ENCODE data around the gene CREB5. TPM values are rescaled to one million over a fixed set of nuclear protein-coding genes. Genes with fewer than 3 reads are reported as not detected.

Gene CREB5
- total RNA-seq, 2 experiments from 2014 or later: 0.19 to 0.22 TPM

GRCh38 chr7:28738412-28738811, 326.1 kb downstream of the CREB5 start:
- TF ChIP-seq CTCF (IDR thresholded peaks at IDR 0.05): no peak
- Histone ChIP-seq H3K4me3 (ENCODE audit: low read length) (no peak overlapping the region), H3K4me1 (ENCODE audit: insufficient read depth, low read length) (no peaks in the 10 kb centered on the region), H3K36me3 (ENCODE audit: insufficient read depth, low read length) (no peaks in the 10 kb centered on the region), H3K27me3 (ENCODE audit: control insufficient read depth in 1 of 2, insufficient read depth in 2 of 2, low read length in 2 of 2) (no peaks in the 10 kb centered on the region), H3K9me3 (ENCODE audit: control insufficient read depth in 1 of 2, insufficient read depth in 1 of 2, low read length in 2 of 2) (no peaks in the 10 kb centered on the region), H3K27ac (ENCODE audit: low read depth in 1 of 2, low read length in 2 of 2) (no peak overlapping the region)
- ChIA-PET POLR2A (no interaction called here), CTCF (interaction anchor here (0.9 kb wide), 1 partner anchor 38 kb away, joined by 4 read pairs; no protein-coding TSS in a partner anchor)
- H3K9me3 Mint-ChIP-seq: no peaks in the 10 kb centered on the region
- no peak overlapping the region for H3K4me3 Mint-ChIP-seq
- no peak for ATAC-seq (ENCODE audit: poor library complexity)
- no peaks in the 10 kb centered on the region for H3K4me1 Mint-ChIP-seq (ENCODE audit: low read depth)
- no peaks in the 10 kb centered on the region for H3K36me3 Mint-ChIP-seq (ENCODE audit: low read depth)
- no peaks in the 10 kb centered on the region for H3K27me3 Mint-ChIP-seq
- no peak for DNase-seq
- intact Hi-C loops (cut with DNase I, micrococcal nuclease): no loop called here
- no peak overlapping the region for H3K27ac Mint-ChIP-seq

GRCh38 chr7:28739128-28739527, 326.8 kb downstream of the CREB5 start:
- Histone ChIP-seq H3K27ac (ENCODE audit: low read depth in 1 of 2, low read length in 2 of 2) (no peak overlapping the region), H3K4me3 (ENCODE audit: low read length) (no peak overlapping the region), H3K4me1 (ENCODE audit: insufficient read depth, low read length) (no peaks in the 10 kb centered on the region), H3K9me3 (ENCODE audit: control insufficient read depth in 1 of 2, insufficient read depth in 1 of 2, low read length in 2 of 2) (peaks cover 0 to under 1% of the 10 kb centered on the region in 2 experiments), H3K27me3 (ENCODE audit: control insufficient read depth in 1 of 2, insufficient read depth in 2 of 2, low read length in 2 of 2) (no peaks in the 10 kb centered on the region), H3K36me3 (ENCODE audit: insufficient read depth, low read length) (no peaks in the 10 kb centered on the region)
- no peak for TF ChIP-seq CTCF (IDR thresholded peaks at IDR 0.05)
- intact Hi-C loops (cut with DNase I, micrococcal nuclease): no loop called here
- H3K4me1 Mint-ChIP-seq (ENCODE audit: low read depth): no peaks in the 10 kb centered on the region
- no peak overlapping the region for H3K4me3 Mint-ChIP-seq
- DNase-seq (no peak), ATAC-seq (ENCODE audit: poor library complexity) (no peak)
- ChIA-PET CTCF (no interaction called here), POLR2A (no interaction called here)
- no peaks in the 10 kb centered on the region for H3K9me3 Mint-ChIP-seq
- H3K27ac Mint-ChIP-seq: no peak overlapping the region
- H3K27me3 Mint-ChIP-seq: no peaks in the 10 kb centered on the region
- no peaks in the 10 kb centered on the region for H3K36me3 Mint-ChIP-seq (ENCODE audit: low read depth)

GRCh38 chr7:28739826-28740225, 327.5 kb downstream of the CREB5 start:
- H3K4me3 Mint-ChIP-seq: no peak overlapping the region
- no peaks in the 10 kb centered on the region for H3K27me3 Mint-ChIP-seq
- DNase-seq: no peak
- intact Hi-C loops (cut with DNase I, micrococcal nuclease): no loop called here
- no peaks in the 10 kb centered on the region for H3K36me3 Mint-ChIP-seq (ENCODE audit: low read depth)
- H3K4me1 Mint-ChIP-seq (ENCODE audit: low read depth): no peaks in the 10 kb centered on the region
- Histone ChIP-seq H3K27ac (ENCODE audit: low read depth in 1 of 2, low read length in 2 of 2) (no peak overlapping the region), H3K9me3 (ENCODE audit: control insufficient read depth in 1 of 2, insufficient read depth in 1 of 2, low read length in 2 of 2) (peaks cover 0 to 4% of the 10 kb centered on the region in 2 experiments), H3K4me1 (ENCODE audit: insufficient read depth, low read length) (no peaks in the 10 kb centered on the region), H3K36me3 (ENCODE audit: insufficient read depth, low read length) (no peaks in the 10 kb centered on the region), H3K4me3 (ENCODE audit: low read length) (no peak overlapping the region), H3K27me3 (ENCODE audit: control insufficient read depth in 1 of 2, insufficient read depth in 2 of 2, low read length in 2 of 2) (no peaks in the 10 kb centered on the region)
- TF ChIP-seq CTCF (IDR thresholded peaks at IDR 0.05): no peak
- no peak overlapping the region for H3K27ac Mint-ChIP-seq
- no peaks in the 10 kb centered on the region for H3K9me3 Mint-ChIP-seq
- POLR2A ChIA-PET: no interaction called here
- CTCF ChIA-PET: no interaction called here
- no peak for ATAC-seq (ENCODE audit: poor library complexity)
